ENCODE data around the gene ZNF835. TPM values are rescaled to one million over a fixed set of nuclear protein-coding genes. Genes with fewer than 3 reads are reported as not detected.

The ZNF835 gene
- total RNA-seq, 1 donor from 2014 or later = under 0.01 TPM

Other genes starting within 250 kb of the ZNF835 start
- 1.2 and 2.6 TPM in 2 replicates for gene ZNF667, start 194.4 kb downstream of the ZNF835 start, total RNA-seq
- gene ZNF471, start 163.9 kb downstream of the ZNF835 start, total RNA-seq = 1.3 and 3.1 TPM in 2 replicates
- 5.3 and 7.4 TPM in 2 replicates for gene ZFP28, start 132.8 kb downstream of the ZNF835 start, total RNA-seq
- gene ZNF470, start 104.3 kb downstream of the ZNF835 start, total RNA-seq = 2.9 and 4.4 TPM in 2 replicates
- gene ZNF71, start 76.5 kb downstream of the ZNF835 start, total RNA-seq = 5.6 and 6.1 TPM in 2 replicates
- 0.13 TPM in 1 of 2 replicates, not detected in the other for gene SMIM17, start 28.6 kb downstream of the ZNF835 start, total RNA-seq
- gene PEG3, start 169.0 kb upstream of the ZNF835 start, total RNA-seq = 0.51 and 0.53 TPM in 2 replicates
- not detected in 2 replicates for gene ZIM2, start 169.0 kb upstream of the ZNF835 start, total RNA-seq